Stimulated activated CD4-positive, alpha-beta T cell treated with anti-CD3 and anti-CD28 coated beads, Interleukin-12 subunit alpha, Interleukin-12 subunit beta, amount 100 ng/mL, for 24 hours (primary cell): ENCODE results near the gene HOMER2.
"Not testable (repeated sequence)": the region's sequence is repeated elsewhere in the genome, so short reads cannot be mapped to it uniquely, and the experiment has no call there.

ENCODE experiments used
- DNase-seq, 2 experiments: peaks; one replicate each; pipeline ENCODE4 v3.0.0-alpha.2; 2020; ENCODE audit warnings: low read depth in 2 of 2

HOMER2 gene

GRCh38 chr15:82833362-82833682 is 119.2 kb downstream of the HOMER2 start:
- DNase-seq = no peak

DNA sequence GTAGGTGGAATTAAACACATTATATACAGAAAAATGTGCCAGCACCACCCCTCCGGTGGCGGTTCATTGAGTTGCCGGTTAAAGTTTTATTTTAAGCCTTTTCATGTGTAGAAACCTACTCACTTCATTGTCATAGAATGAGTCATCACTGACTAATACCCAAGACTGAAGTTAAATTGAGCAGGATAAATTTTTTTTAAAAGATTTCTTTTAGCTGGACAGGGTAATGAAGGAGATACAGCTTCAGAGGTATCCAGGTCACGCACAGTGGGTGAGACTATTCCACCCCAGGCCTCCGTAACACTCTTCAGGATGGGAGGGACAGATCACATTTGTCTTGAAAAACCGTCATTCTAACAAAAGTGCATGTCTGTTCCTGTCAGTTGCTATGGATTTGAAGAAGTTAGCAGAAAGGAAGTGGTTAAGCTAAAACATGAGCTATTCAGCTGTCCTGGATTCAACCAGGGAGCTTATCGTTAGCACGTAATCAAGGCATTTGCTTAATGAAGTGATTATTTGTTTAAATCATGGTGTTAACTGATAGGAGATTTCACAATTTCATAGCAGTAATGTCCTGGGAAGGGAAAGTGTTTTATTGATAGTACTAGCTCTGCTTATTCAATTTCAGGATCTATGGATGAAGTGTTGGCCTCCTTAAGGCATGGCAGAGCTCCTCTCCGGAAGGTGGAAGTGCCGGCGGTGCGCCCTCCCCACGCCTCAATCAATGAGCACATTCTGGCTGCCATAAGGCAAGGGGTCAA is 119.7 kb downstream of the HOMER2 start:
- peak; percentile 18 to 37 for DNase-seq

- no peak for DNase-seq
These were observed 120.5 kb downstream of the HOMER2 start for GRCh38 chr15:82831894-82832600.

- DNase-seq = no peak
These were observed 121.9 kb downstream of the HOMER2 start for GRCh38 chr15:82830427-82831173.

GRCh38 chr15:82829234-82829633 is 123.3 kb downstream of the HOMER2 start:
- no peak for DNase-seq

DNA sequence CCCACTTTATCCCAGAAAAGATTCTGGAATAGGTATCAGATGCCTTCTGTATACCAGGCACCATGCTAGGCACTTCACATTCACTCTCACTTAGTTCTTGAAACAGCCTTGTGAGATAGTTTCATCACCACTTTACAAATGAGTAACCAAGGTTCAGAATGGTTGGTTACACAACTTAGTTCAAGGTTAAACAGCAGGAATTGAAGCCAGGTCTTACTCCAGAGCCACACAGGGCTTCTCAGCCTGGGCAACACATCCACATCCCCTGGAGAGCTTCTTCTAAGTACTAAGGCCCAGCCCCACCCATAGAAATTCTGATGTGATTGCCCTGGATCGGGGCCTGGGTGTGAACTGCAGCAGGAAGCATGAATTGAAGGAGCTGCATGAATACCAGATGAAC is 124.4 kb downstream of the HOMER2 start:
- no peak for DNase-seq

DNA sequence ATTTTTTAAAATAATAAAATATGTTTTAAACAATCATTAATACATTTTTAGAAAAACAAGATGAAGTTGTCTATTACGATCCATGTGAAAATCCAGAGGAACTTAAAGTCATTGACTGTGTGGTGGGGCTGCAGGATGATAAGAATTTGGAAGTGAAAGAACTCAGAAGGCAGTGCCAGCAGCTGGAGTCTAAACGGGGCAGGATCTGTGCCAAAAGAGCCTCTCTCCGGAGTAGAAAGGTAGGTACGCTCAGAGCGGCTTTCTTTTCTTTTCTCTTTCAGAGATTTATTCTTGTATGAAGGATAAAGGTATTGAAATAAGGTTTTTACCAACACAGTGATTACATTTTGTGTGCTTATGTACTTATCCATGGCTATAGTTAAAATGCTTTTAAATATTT is 129.5 kb downstream of the HOMER2 start:
- no peak for DNase-seq

- not testable (repeated sequence) for DNase-seq
These were observed 130.7 kb downstream of the HOMER2 start for GRCh38 chr15:82821851-82822250.

DNA sequence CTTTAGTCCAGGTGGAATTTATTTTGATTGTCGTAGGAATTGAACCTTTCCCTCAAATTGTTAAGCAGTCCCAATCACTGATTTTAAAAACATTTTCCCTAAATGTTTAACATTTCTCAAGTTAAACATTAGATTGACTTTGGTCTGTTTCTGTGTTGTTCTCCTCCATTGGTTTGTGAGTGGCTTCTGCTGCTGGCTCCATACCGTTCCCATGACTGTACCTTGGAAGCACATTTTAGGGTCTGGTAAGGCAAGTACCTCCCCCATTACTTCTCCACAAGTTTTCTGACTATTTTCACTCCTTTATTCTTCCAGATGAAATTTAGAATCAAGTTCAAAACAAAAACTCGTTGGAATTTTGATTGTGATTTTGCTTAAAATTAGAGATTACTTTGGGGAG is 131.1 kb downstream of the HOMER2 start:
- not testable (repeated sequence) for DNase-seq

- DNase-seq = no peak
These were observed 132.4 kb downstream of the HOMER2 start for GRCh38 chr15:82820128-82820527.

DNA sequence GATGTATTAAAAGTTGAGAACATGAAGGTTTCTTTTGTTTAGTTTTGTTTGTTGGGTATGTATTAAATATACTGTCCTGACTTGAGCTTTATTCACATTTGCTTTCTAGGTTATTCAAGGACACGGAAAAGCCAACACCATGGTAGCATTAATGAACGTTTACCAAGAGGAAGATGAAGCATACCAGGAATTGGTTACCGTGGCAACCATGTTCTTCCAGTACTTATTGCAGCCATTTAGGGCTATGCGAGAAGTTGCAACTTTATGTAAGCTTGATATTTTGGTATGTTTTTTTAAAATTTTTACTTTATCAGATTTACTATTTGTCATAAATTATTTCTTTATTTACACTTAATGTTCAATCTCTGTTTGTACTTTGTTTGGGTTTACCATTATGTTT is 139.5 kb downstream of the HOMER2 start:
- no peak for DNase-seq

DNA sequence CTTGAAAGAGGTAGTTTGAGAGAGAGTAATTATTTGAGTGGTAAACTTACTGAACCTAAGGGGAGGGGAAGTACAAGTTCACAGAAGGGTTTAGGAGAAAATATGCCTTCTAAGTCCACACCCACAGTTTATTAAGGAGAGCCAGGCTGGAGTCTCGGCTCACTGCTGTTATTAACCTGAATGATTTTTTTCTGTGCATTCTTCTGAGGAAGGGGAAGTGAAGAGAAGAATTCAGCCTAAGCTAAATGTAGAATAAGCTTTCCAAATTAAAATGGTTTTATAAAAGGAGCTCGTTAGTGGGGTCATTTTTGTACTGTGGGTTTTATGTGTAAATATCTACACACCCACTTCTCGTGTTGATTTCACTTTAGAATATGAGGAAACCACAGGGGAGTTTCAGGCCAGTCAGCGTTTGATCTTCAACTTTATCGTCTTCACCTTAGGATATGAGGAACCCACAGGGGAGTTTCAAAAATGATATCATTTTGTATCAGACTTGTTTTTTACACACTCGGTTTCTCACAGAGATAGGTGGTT is 141.6 kb downstream of the HOMER2 start:
- DNase-seq = peak; percentile 3 to 22

DNA sequence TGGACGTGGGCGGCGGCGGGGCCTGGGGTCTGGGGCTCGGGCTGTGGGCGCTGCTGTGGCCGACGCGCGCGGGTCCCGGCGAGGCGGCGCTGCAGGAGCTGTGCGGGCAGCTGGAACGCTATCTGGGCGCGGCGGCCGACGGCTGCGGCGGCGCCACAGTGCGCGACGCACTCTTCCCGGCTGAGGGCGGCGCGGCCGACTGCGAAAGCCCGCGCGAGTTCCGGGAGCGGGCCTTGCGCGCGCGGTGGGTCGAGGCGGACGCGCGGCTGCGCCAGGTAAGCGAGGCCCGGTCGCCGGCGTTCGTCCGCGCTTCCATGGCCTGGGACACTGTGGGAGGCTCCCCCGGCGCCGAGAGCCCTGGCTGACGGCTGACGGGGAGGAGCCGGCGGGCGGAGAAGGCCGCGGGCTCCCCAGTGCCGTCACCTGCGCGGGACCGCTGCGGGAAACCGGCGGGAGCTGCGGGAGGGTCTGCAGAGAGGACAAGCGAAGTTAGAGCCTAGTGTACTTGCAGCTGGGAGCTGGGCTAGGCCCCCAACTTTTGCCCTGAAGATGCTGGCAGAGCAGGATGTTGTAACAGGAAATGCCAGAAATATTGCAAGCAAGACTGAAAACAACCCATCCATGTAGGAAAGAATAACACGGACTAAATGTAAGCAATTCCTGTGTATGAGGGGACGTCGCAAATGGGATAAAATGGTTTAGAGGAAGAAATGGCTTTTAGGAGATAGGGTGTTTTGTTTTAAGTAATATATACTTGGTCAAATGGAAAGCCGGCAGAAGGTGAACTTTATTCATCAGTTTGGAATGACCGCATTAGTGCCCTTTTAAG is 142.2 kb downstream of the HOMER2 start:
- peak in 1 of 2 experiments; percentile 5 for DNase-seq

DNA sequence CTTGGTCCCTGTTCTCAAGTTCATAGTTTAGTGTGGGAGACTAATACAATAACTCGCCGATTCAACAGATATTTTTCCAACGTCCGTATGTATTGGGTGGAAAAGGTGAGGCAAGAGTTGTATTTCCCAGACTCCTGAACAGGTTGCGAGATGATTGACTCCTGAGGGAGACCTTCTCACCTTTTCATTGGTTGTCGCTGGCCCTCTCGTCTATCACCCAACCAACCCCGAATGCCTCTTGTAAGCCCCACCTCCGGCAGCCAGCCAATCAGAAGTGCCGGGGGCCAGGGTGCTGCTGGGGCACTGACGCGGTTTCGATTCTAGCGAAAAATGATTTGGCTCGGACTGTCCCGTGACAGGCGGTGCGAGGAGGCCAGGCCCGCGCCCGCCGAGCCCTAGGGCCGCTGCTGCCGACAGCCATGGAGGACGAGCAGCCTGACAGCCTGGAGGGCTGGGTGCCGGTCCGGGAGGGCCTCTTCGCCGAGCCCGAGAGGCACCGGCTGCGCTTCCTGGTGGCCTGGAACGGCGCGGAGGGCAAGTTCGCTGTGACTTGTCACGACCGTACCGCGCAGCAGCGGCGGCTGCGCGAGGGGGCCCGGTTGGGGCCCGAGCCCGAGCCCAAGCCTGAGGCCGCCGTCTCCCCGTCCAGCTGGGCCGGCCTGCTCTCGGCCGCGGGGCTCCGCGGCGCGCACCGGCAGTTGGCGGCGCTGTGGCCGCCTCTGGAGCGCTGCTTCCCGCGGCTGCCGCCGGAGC is 143.0 kb downstream of the HOMER2 start, which contains the start of gene WHAMM:
TSS of gene WHAMM (plus strand) at position 321 of the 753 bp plus-strand sequence. CDS start at position 420, 99 bp downstream.
- DNase-seq = peak; percentile 87 to 92

DNA sequence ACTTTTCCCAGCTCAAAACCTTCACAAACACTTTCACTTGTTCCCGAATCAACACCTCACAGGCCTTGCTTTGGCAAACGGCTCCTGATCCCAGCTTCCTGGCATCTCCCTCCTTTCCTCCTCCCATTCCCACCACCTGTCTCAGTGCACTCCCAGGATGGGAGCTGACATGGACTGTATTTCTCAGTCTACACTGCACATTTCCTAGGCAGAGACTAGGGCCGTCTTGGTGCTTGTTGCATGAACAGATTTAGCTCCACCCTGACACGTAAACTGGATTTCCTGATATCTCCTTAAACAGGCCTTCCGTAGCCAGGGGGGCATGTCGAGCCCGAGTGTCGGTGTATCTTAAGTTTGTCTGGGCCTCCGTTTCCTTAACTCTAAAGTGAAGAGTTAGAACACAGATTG is 143.9 kb downstream of the HOMER2 start:
- DNase-seq = no peak

DNA sequence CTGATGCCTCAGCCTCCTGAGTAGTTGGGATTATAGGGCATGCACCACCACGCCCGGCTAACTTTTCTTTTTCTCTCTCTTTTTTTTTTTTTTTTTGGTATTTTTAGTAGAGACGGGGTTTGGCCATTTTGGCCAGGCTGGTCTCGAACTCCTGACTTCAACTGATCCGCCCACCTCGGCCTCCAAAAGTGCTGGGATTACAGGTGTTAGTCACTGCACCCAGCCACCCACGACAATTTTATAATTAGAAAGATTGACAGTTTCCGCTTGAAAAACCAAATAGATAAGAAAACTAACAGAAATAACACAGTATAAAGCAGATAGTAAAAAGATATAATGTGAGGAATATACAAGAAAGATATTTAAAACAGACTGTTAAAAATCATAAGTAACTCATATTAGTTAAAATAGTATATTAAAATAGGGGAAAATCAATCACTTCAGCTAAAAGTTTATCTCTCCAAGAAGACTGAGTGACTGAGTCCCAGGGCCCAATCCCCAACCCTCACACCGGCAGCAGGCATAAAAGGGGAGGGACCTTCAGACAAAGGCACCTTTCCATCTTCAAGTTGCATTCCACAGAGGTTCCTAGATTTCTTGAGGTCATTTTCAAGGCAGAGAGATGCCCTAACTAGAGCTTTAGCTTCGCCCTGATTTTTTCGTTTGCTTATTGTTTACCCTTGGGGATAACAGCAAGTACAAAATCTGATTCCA is 144.4 kb downstream of the HOMER2 start:
- no peak for DNase-seq

- DNase-seq = no peak
These were observed 146.5 kb downstream of the HOMER2 start, which contains the start of gene FSD2 for GRCh38 chr15:82805994-82806406. FSD2 (minus strand) TSS chr15:82806069; CDS start chr15:82787390, 18,679 bp downstream.

DNA sequence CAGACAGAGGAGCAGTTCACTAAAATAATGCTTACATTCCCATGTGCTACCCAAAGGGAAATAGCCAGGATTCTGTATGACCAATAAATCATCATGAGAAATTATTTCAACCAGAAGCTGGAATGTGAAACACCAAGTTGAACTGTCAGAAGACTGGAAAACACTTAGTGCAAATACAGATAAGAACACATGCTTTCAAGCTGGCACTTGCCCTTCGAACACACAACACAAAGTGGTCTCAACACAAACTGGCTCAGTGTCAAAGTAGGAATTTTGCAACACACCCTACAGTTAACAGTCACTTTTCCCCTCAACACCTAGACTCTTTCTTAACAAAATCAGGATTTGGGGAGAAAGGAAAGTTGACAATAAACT is 148.0 kb downstream of the HOMER2 start:
- no peak for DNase-seq

GRCh38 chr15:82803793-82804574 is 148.5 kb downstream of the HOMER2 start:
- DNase-seq = no peak
